GM21390 (cell line): Measurements from ENCODE around the gene SMIM7.

Source experiments
- ATAC-seq: cut with Tn5 transposase; IDR thresholded peaks from one replicate; pipeline ENCODE4 v1.9.1; 2021; ENCODE audit not compliant: unreplicated experiment

The SMIM7 gene

DNA sequence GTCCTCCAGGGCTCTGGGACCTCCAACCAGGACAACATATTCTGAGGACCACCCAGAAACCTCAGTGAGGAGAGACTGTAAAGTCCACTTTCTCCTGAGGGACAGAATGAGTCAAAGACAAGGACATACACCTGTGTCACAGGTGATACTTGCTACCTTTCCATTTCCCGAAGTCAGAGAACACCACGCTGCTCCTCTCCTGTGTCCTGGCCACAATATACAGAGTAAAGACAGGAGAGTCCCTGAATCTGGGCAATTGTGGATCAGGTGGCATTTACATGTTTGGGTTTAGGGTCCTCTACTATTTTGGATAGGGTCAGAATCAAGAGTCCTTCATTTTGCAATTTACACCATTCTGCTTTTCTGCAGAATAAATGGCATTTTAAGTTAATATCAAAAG is 36.9 kb downstream of the SMIM7 start:
- ATAC-seq = no peak

DNA sequence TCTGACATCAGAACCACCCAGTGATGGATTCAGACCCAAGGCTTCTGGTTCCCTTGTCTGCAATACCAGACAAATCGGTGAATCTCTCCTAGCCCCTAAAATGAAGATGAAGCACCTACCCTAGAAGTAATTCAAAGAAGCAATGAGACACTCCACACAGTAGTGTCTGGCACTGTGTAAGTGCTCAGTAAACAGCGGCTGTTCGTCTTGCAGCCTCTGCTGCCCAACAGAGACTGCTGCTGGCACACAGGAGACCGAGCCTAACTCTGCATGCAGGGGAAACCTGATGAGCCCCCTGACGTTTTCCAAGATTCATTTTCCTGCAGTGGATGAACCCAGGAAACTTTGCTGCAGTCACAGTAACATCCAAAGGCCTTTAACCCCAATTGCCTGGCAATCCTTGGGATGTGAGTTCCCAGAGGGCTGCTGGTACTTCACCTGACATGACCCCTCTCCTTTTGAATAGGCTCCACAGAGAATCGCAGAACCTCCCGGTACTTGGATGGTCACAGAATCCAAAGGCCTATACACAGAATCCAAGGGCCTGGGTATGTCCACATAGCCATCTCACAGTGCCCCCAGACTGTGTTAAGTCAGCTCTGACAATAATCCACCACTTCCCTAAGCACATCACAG is 38.7 kb downstream of the SMIM7 start:
- ATAC-seq = no peak

DNA sequence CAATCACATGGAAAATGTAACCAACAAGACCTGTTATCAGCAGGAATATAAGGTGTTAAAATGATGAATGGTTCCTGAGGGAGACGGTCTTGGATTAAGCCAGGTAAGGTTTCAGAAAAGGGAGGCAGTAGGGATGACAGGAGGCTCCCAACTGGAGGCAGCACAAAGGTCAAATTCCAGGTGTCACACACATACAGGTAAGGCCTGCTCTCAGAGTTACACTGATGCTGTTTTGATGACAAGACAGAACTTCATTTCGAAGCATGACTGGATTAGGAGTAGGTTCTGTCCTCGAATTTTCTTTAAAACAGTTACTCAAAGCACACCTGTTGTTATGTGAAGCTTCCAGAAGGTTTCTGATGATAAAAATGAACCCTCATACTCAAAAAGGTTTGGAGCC is 39.4 kb downstream of the SMIM7 start:
- ATAC-seq = no peak

DNA sequence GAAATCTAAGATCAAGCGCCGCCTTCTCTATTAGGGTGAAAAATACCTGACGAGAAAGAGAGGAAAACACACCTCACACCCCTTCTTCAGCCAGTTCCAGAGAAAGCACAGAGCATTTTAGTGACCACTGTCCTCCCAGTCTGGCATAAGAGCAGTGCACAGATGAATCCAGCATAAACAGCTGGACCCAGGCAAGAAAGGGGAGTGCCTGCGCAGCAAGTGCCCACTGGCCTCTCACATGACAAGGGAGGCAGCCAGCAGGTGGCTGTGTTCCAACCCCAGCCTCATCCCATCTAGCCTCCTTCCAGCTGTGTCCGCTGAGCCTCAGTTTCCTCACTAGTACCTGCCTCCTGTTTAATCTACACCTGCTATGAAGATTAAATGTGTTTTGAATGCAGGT is 39.9 kb downstream of the SMIM7 start:
- ATAC-seq = no peak

DNA sequence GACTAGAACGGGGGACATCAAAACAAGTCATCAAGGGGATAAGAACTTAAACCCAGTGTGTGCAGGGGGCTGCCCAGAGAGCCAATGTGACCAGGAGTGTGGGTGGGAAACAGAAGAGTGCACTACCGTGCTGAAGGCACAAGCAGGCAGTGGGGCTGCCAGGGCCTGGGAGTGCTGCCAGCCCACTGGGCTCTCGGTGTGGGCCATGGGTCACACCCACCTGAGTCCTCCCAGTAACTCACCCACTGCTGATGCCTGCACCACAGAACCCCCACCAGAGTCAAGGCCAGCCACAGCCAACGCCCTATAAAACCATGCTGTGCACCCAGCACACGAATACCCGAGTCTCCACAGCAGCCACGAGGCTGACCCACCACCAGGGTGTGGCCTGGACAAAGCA is 40.5 kb downstream of the SMIM7 start:
- no peak for ATAC-seq

DNA sequence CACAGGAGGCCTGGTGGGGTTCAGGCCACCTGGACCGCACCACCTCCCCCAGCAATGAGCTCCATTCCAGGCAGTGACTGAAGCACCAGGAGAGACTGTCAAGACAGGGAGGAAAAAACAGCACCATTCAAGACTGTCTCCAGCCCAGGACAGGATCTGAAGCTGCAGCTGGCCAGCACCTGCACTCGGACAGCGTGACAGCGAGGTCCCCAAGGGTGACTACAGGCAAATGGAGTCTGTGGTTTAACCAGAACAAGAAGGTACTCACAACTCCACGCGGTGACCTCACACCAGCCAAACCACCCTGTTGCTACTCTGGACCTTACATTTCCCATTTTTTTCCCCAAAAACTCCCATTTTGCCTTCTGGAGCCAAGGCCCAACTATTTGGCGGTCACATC is 41.7 kb downstream of the SMIM7 start:
- no peak for ATAC-seq

DNA sequence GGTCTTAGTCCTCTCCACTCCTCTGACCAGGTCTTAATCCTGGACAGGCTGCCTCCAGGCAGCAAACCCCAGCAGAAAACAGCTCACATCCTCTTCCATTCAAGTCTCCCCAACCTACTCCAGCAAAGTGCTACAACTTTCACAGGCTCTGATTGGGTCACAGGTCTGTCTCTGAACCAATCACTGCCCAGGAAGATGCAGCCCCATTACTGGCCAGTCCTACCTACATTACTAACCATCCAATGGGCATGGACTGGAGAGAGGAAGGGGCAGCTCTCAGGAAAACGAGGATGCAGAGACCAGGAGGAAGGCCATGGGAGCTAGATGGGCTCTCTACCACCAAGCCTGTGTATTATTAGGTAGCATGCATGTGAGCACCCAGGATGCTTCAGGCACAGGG is 44.1 kb downstream of the SMIM7 start:
- no peak for ATAC-seq

DNA sequence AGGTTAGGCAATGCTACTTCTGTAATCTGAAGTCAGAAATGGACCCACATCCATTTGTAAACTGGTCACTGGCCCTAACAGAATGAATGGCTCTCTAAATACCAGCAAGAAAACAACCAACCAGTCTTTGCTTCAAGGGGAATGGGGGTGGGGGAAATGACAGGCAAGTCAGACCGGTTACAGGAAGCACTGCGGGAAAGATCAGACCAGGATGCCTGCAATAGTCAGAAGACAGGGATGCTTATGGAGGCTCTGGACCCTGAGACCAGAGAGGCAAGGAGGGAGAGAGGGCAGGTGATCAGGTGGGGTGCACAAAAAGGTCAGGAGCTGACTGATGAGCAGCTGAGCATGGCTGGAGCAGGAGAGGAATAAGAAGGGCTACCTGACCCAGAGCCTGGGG is 45.0 kb downstream of the SMIM7 start:
- no peak for ATAC-seq

DNA sequence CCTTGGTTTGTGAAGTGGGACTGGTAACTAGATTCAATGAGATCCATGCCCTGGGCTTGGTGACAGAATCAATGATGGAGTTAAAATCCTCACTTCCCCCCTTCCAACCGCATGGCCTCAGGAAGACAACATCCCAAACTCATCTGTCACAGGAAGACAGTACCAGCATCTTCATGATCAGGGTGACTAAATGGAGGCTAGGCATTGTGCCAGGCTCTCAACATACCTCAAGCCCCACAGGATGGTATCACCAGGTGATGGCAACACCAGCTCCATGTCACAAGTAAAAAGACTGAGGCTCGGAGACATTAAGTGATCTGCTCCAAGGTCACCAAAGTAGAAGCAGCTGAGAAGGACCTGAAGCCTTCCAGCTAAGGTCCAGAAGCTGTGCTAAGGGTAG is 46.1 kb downstream of the SMIM7 start:
- ATAC-seq = no peak

DNA sequence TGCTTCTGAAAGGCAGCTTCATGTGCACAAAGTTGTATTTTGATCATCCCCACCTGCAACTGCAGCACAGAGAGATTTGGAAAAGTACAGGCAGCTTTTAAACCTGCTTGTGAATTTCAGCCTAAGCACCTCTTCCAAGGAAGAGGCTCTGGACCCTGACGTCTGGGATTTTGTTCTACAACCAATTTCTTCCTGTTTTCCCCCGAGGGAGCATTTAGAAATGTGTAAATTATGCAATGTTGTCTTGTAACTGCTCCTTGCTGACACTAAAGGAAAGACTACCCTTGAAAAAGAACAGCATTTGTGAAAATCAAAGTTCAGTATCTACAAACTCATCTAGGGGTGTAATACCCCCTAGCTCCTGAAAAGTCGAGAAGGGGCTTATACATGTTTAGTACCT is 47.3 kb downstream of the SMIM7 start:
- no peak for ATAC-seq

DNA sequence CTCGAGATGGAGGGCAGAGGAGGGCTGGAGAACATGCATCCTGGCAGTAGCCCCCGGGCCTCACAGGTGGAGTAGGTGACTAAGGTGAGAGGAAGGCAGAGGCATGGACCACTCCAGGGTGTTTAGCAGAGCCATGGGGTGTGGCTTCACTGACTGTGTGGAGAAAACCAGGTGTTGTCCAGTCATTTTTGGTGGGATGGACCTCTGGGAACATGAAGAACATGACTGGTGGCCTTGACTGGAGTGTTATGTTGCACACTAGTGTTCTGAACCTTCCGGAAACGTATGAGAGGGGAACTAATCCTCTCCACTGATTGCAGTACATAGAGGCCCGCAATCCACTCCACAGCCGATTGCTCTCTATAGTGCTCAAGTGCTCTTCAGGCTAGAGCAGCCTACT is 48.8 kb downstream of the SMIM7 start:
- no peak for ATAC-seq

DNA sequence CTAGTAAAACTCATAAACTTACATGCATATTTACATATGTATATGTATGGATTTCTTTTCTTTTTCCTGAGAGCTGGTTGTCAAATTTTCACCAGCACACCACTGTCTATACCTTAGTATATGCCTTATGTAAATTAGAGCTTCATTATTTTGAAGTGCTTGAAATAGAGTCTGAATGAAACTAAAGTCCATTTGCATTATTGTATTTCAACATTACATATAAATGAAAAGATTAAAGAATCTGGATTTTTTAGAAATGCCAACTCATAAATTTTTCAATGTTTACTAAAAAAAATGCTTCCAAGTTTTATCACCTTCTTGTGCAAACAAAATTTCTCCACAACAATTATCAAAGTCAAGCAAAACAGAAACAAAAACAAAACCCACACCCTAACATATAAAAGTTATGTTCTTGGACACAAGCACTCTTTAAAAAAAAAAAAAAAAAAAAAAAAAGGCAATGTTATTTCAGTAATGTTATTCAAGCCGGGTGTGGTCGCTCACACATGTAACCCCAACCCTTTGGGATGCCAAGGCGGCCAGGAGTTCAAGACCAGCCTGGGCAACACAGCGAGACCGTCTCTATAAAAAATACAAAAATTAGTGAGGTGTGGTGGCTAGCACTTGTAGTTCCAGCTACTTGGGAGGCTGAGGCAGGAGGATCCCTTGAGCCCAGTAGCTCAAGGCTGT is 50.3 kb downstream of the SMIM7 start:
- no peak for ATAC-seq

DNA sequence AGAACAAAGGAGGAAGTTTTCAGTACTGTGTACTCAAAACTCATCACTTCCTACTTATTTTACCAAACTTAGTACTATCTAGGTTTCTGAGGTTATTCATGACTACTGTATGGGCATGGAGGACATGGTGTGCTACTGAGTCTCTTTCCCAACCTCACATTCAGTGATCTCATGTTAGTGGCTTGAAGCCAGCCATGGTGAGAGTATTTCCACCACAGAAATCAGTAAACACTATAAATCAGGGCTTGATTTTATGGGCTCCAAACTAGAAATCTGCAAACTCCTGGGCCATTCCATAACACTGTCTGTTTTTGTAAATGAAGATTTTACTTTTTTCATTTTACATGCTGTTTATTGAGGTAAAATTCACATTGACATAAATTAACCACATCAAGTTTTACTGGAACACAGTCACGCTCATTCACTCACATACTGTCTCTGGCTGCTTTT is 51.6 kb downstream of the SMIM7 start:
- no peak for ATAC-seq

DNA sequence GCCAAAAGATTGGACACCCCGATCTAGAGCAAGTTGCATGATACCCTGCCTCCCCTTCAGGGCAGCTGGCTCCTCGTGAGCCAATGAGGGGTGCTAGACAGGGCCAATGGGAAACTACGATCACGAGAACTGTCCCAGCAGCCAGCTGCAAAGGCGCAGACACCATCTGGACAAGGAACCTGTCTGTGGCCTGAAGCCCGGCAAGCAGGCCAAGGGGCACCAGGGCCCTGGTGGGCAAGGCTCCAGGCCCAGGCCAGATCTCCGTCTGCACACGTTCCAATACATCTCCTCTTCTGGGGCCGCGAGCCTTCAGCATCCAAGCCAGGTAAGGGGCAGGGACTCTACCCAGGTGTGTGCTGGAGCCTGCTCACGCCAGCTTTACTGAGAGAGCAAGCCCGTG is 52.1 kb downstream of the SMIM7 start:
- ATAC-seq = no peak

DNA sequence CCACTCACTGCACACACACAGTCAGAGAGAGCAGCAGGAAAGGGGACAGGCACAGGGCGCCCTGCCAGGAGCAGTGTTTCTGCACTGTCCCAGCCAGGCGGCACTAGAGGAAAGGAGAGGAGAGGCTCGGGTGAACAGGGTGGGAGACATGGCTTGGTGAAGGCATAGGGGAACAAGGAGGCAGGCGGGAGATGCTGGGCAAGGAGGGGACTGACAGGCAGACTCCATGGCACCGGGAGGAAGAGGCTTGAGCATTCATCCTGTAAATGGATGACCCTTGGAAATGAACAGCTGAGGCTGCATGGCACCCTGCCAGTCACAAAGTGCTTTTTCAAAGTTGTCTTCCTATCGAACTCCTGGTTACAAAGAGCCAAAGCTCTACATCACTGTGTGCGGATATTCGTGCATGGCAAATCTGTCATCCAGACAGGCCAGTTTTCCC is 54.4 kb downstream of the SMIM7 start:
- no peak for ATAC-seq

DNA sequence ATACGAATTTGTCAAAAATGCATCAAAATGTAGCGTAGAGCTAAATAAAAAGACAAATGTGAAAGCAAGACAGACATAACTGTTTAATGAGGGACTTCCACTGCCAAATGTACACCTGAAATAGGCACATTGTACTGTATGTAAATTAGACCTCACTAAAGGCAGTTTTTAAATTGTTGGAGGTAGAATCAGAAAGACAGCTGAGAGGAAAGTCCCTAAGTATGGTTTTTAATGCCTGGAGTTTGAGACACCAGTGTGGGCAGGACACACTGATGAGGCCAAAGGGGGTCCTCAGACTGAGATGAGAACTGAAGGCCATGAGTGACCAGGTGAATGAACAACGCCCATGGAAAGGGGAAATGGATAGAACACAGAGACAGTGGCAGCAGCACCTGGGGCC is 54.8 kb downstream of the SMIM7 start:
- no peak for ATAC-seq

DNA sequence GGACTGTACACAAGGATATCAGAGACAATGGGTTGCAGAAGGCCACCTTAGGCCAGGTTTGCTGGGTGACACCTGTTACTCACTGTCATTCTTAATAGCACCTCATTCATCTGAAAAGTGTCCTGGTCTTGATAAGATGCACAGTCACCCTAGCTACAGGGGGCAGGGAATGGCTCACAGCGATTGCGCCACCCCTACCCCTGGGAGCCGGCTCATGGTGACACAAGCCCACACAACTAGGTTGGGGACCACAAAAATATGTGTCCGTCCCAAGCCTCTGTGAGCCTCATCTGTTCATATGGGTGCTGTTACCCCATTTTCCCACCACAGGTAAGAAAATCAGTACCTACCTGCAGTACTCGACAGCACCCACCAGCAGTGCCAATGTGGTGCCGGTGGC is 55.3 kb downstream of the SMIM7 start:
- no peak for ATAC-seq

DNA sequence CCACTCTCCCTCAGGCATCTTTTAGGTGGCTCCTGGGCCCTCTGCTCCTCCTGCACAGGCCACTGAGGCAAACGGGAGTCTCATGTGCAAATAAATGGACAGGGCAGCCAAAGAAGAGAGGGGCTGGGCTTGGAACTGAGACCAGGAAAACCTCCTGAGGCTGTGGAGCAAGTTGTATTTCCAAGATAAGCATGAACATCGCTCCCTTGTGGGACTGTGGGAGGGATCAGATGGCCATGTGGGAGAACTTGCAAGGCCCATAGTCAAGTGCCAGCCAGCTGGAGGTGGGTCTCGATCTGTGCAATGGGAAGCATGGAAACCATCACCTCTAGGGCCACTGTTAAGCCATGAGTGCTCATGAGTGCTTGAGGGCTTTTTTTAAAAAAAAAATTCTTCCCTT is 56.9 kb downstream of the SMIM7 start:
- ATAC-seq = no peak

DNA sequence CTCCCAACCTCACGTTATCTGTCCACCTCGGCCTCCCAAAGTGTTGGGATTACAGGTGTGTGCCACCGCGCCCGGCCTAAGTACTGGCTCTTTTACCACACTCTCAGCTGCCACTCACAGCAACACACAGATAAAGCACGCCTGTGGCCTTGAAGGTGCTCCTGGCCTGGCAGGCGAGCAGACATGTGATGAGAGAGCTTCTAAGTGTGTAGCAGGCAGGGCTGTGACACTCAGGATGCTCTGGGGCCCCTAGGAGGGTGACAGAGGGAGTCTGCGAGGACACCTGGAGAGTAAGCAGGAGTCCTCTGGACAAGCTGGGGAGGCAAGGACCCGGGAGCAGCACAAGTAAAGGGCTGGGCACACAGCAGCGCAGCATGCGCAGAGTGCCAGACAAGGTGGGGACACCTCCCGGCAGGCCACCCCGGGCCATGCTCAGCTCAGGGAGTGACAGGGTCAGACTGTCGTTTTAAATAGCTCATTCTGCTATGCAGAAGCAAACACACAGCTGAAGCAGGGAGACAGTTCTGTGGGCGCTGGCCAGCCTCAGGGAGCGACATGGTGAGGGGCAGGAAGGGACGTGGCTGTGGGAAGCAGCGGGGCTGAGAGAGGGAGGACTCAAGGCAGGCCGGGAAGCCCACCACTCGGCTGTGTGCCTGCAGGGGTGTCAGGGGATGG is 58.4 kb downstream of the SMIM7 start:
- ATAC-seq = no peak

DNA sequence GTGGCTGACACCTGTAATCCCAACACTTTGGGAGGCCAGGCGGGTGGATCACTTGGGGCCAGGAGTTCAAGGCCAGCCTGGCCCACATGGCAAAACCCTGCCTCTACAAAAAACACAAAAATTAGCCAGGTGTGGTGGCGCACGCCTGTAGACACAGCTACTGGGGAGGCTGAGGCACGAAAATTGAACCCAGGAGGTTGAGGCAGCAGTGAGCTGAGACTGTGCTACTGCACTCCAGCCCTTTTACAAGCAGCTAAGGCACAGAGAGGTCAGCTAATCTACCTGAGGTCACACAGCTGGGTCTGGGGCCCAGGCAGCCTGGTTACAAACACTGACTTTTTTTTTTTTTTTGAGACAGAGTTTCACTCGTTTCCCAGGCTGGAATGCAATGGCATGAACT is 59.1 kb downstream of the SMIM7 start:
- no peak for ATAC-seq

DNA sequence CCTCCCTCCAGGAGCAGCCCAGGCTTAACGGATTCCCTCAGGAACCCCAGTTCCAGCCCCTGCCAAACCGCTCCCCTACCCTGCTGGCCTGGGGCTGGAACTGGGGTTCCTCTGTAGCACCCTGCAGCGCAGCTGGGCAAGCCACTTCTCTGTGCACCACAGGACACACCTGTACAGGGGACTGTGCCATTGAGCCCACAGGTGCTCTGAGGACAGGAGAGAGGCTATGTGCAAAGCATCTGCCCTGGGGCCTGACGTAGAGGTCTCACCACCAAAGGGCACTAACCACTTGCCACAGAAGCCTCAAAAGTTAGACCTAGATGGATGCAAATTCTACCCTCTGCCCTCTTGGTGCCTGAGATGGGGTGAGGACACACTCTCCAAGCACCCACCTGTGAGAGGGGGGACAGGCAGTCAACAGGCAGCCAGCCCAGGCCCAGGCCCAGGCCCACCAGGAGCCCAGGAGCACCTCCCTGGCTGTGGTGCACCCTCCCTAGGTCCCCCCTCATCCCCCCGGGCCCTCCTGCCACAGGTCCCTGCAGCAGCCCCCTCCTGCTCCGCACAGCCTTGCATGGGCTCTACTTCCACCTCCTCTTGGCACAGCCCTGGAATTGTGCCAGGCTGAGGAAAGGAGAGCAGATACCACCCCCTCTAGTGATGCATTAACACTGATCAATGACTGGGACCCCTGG is 60.1 kb downstream of the SMIM7 start:
- ATAC-seq = no peak

DNA sequence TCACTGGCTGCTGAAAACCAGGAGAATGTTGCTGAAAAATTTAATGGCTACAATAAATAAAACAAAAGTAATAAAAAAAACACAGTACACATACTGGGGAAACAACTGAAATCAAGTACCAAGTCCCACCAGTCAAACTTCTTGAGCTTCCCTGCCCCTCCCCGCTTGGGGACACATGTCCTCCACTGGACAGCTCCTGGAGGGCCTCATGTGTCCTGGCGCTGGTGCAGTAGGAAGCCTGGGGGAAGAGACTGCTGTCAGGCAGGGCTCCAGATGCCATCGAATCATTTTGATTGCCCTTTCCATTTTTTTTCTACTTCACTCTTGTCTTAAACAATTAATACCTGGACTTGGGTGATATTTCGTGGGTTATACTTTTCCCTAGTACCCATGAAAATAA is 61.1 kb downstream of the SMIM7 start:
- ATAC-seq = no peak
